HG03175 (cell line): ENCODE results near the gene RNPEPL1.
"Not testable (repeated sequence)": the region's sequence is repeated elsewhere in the genome, so short reads cannot be mapped to it uniquely, and the experiment has no call there.

ENCODE experiments used
- ATAC-seq: cut with Tn5 transposase; IDR thresholded peaks from one replicate; pipeline ENCODE4 v1.9.1; 2021; ENCODE audit warnings: mild to moderate bottlenecking, moderate library complexity; ENCODE audit not compliant: unreplicated experiment

The RNPEPL1 gene

DNA sequence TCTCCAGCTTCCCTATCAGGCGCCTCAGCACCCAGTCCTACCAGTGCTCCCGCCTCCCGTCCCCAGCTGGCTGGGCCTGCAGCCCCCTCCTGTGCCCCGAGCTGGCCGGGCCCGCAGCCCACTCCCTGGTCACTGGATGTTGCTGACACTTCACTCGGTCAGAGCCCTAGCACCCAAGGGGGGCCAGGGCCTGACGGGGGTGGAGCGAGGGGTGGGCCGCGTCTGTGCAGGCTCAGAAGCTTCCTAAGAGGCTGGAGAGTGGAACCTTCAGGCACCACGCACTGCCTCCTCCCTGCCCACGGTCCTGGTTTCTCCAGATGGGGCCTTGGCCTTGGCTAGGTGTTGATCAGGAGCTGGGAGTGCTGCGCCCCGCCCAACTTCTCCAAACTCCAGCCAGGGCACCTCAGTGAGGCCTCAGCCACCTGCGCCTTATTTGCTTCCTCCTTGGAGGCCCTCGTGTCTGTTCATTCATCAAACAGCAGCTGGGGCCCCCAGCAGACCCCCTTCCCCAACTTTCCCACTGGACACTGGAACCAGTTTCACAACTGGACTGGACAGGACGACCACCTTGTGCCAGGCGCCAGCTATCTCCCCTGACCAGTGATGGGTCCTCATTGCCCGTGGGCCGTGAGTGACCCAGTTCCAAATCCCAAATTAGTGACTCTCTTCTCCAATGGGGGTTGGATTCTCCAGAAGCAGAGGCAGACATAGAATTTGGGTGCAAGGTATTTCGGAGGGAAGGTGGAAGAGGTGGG is 35.0 kb downstream of the RNPEPL1 start:
- no peak for ATAC-seq

DNA sequence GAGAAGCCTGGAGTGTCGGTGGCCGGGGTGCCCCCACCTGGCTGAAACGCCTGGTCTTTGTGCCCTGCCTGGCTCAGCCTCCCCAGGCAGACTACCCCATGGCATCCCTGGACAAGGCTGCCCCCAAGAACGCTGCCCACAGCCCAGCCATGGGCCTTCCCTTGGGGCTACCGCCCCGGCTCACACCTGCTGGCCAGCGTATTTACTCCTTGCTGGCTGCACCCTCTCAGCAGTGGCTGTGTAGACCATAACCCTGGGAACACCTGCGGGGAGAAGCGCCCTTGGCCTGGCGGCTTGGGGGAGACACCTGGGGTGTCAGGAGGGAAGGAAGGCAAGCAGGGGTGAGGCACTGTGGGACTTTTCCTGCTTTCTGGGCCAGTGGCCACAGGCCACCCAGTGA is 35.6 kb downstream of the RNPEPL1 start:
- ATAC-seq = no peak

DNA sequence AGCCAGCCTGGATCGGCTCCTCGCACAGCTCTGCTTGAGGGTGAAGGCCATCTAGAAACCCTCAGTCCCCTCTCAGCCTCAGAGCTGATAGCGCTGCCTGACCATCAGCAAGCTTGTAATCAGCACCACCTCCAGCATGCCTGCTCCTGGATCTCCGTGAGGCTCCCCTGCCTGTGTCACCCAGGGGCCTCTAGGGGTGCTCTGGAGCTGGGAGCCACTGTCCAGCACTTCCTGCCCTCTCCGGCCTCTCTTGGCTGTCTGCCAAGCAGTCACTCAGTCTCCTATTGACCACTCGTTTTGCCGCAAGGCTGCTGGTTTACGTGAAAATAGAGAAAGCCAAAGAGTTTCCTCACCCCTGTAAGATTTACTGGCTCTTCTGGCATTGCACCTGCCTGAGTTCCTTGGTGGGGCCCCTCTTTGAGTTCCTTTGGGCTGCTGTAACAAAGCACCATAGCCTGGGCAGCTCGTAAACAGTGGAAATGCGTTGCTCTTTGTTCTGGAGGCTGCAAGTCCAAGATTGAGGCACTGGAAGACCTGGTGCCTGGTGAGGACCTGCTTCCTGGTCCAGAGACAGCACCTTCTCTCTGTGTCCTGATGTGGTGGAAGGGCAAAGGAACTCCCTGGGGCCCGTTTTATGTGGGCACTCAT is 36.1 kb downstream of the RNPEPL1 start:
- ATAC-seq = no peak

DNA sequence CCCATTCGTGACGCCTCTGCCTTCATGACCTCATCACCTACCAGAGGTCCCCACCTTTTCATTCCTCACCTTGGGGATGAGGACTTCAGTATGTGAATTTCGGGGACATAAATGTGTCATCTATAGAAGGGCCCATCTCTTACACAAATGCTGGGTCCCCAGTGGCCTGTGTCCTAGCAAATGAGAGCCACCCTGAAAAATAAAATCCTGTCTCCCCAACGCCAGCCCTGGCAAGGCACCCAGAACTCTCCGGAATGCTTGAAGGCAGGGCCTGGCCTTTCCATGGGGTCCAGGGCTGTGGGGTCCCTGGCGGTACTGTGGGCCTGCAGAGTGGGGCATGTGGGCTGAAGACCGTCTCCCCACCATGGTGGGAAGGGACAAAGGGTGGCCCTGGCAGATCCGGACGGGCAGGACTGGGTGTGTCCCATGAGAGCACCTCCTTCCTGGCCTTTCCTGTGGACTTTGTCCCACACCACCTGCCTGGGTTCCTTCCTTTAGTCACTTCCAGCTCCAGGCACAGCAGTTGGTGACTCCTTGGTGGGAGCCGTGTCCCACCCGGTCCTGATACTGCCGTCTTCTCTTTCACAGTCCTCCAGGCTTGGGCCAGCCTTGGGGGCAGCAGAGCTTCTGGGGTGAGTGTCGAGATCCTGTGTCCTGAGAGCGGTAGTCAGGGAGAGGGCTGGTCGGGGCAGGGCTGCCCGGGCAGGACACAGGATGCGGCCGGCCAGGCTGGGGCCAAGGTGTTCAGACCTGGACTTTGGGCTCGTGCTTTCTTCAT is 36.8 kb downstream of the RNPEPL1 start:
- no peak for ATAC-seq

DNA sequence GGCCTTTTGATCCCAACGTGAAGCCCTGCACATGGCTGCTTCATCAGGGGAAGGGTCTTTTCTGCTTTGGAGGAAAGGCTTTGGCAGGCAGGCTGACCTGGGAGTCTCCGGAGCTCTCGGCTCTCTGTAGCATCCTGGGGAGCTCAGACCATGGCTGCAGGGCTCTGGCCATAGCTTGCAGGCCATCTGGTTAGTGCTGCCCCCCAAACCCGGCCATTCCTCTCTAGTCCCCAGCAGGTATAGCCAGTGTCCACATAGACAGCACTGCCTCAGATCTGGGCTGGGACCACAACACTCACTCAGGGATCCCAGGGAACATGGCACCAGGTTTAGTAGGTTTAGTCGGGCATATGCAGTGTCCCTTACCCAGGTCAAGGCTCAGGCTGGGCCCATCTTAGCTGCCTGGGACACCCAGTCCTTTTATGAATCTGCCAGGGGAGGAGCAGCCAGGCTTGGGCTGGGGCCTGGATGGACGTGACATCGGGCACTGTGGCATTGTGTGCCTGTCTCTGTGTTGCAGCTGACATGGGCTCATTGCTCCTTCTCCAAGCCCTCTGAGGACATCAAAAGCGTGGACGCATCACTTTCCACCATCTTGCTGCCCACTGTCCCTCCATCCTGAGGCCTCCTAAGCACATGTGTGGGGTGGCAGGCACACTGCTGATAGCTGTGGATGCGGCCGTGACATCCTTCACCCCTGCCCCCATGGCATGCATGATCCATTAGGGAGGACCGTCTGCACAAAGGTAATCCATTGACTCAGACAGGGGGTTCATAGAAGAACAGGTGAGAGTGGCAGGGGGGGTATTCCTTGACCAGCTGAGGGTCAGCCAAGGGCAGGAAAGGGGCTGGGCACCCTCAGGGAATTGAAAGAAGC is 37.8 kb downstream of the RNPEPL1 start:
- ATAC-seq = no peak

DNA sequence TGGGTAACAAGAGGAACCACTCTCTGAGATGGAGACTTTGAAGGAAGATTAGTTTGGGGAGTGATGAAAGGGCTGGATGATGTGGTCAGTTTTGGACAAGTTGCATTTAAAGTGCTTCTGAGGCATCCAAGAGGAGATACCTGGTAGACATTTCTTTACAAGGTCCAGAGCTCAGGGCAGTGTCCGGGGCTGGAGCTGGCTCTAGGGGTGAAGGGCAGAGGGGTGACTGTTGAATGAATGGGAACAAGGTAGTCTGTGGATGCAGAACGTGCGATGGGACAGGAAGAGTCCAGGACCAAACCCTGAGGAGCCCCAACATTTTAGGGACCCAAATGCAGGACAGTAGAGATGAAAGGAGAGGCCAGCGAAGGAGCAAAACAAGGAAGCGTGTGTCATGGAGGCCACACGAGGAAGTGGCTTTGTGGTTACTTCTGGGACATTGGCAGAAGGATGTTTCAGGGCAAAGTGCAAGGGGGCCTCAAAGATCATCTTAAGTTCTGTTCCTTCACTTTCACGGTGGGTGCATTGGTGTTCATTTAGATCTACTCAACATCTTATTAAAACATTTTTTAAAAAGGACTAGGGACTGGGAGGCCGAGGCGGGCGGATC is 43.4 kb downstream of the RNPEPL1 start:
- ATAC-seq = no peak

DNA sequence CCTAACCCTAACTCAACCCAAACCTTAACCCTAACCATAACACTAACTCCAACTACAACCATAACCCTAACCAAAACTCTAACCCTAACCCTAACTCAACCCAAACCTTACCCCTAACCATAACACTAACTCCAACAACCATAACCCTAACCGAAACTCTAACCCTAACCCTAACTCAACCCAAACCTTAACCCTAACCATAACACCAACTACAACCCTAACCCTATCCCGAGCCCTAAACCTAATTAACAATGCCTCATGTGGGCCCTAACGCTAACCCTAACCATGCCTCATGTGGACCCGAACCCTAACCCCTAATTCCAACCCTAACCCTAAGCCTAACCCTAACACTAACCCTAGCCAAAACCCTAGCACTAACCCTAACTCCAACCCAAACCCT is 45.5 kb downstream of the RNPEPL1 start:
- ATAC-seq = no peak

DNA sequence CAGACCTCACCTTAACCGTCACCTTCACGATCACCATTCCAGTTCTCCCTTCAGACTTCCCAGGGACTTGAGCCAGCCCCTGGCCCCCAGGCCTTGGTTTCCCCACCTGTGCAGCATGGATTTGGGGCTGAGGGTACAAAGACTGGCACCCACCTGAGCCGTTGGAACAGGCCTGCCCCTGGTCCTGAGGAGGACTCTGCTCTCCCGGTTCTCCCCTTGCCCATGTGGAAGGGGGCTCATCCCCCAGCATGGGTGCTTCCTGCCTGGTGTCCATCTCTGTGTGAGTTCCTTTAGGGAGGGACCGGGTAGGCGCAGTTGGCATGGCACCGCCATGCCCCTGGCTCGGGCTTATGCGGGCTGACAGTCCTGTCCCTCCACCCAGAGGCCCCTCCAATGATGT is 46.1 kb downstream of the RNPEPL1 start:
- ATAC-seq = no peak

DNA sequence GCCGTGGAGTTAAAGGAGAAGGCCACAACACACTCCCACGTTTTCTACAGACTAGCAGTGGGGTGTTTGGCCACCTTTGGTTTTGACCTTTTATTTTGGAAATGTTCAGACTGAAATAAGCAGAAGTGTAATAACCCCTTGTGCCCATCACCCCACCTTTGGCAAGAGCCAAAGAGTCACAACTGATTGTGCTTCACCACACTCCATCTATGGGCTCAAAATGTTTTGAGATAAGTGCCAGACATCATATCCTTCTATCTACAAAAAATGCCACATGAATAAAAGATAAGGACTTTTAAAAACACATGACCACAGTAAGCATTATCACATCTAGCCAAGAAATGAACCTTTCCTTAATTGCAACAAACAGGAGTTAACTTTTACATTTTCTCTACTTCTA is 47.1 kb downstream of the RNPEPL1 start:
- ATAC-seq = no peak

DNA sequence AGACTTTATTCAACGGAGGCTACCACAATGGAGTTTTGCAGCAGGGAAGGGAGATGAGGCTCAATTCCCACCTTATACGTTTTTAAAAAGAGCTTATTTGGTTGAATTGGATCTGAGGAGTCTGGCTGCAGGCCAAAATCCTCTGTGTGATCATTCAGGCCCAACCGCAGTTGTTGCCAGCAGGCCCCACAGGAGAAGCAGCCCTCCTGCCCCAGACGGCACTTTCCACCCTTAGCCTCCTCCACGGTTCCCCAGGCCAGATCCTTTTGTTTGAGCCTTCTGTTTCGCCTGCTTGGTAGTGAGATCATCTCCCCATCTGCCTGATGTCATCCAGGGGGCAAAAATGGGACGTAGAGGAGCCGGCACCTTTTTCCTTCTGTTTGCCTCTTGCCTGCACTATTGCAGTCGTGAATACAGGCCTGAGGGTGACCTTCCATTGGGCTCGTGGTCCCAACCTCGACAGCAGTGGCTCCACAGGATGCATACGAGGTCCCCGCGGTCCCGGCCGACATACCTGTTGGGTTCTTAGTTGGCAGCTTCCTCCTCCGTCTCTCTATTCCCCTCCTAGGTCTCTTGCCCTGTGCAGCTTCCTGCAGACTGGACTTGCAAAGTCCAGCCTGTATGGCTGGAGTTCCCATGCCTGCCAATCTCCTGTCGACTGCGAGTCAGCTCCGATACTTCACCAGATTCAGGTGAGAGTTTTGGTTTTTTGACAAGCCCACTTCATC is 47.7 kb downstream of the RNPEPL1 start:
- ATAC-seq = no peak

DNA sequence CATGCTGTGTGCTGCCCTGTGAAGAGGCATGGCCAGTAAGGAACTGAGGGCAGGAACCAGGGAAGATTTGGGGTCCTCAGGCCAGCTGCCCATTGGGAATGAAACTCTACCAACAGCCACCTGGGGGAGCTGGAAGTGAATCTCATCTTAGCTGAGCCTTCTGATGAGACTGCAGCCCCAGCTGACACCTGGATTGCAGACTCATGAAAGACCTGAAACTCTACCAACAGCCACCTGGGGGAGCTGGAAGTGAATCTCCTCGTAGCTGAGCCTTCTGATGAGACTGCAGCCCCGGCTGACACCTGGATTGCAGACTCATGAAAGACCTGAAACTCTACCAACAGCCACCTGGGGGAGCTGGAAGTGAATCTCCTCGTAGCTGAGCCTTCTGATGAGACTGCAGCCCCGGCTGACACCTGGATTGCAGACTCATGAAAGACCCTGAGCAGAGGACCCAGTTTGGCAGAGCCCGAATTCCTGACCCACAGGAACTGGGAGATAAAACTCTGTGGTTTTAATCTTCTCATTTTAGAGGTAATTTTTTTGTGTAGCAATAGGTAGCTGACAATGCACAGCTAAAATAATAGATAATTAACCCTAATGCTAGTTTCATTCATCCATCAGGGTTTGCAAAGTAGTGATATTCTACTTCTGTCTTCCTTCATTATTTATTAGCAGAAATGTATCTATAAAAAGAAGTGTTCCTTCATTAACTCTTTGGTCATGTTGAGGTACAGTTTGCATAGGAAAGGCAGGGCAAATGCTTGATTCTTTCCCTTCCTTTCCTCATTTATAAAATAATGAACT is 48.8 kb downstream of the RNPEPL1 start:
- not testable (repeated sequence) for ATAC-seq

DNA sequence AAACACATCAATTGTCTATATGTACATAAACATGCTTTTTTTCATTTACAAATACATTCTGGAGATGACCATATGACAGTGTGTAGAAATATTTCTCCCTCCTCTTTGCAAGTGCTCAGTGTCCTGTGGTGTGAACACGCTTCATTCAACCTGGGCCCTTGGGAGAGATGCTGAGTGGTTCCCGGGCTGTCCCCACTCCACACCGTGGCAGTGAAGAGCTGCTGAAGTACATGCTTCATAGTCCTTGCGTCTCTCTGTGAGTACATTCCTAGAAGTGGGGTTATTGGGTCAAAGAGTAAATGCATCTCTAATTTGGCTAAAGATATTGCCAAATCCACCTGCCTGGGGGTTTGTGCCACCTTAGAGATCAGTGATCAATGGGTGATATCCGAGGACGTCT is 50.5 kb downstream of the RNPEPL1 start:
- no peak for ATAC-seq

DNA sequence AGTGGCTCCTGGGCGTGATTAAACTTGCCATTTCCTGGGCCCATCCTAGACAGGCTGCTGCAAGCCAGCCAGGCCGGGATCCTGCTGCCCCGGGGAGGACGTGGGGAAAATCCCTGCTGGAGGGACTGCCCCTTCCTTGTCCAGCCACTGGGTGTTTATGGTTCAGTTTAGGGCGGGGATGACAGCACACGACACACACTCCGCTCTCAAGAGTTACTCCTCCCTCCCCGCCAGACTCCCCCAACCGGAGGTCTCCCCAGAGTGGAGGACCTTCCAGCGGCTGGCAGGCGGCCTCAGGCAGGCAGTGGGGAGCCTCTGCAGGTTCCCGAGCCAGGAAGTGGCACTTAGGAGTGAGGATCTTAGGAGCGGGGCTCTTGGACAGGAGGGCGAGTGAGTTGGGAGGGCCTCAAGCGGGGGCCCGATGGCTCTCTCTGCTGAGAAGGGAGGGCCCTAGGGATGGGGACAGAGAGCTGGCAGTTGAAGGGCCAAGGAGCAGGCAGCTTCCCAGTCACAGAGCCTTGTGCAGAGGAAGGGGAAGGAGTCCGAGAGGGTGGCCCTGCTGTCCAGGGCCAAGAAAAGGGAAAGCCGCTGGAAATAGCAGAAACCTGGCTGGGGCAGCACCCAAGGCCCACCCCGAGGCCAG is 51.3 kb downstream of the RNPEPL1 start:
- no peak for ATAC-seq

DNA sequence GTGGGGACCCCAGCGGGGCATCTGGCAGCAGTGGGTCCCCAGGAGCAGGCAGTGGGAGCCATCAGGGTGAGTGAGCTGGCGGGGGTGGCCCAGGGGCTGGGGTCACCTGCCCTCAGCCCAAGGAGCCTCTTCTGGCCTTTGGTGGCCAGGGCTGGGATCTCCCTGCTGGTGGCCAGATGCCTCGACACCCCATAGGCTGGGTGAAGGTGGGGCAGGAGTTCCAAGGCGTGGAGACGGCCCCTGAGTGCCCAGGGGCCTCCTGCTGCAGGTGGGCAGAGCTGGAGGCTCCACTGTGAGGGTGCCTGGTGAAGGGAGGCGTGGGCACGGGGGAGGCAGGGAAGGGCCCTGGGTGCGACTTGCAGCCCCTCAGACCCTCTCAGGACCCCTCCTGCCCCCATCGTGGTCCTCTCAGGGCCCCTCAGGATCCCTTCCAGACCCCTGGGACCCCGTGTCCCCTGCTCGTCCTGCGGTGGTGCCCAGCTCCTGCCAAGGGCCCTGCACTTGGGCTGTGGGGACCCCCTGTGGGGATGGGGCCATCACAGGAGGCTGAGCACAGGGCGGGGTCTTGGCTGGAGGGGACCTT is 52.0 kb downstream of the RNPEPL1 start:
- no peak for ATAC-seq

DNA sequence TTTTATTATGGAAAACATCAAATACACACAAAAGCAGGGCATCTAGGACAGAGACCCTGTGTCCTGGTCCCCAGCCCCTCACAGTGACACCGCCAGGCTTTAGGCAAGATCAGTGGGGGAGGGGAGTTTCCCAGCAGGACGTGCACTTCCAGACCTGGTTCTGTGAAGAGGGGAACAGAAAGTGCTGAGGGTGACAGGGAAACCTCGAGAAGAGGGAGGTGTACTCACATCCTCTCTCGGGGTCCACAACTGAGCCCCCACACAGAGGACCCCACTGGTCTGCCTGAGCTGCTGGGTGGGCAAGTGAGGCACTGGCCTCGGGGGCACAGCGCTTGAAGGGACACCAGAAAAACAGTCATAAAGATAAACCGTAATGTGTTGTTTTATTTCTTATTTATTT is 52.6 kb downstream of the RNPEPL1 start:
- ATAC-seq = no peak

DNA sequence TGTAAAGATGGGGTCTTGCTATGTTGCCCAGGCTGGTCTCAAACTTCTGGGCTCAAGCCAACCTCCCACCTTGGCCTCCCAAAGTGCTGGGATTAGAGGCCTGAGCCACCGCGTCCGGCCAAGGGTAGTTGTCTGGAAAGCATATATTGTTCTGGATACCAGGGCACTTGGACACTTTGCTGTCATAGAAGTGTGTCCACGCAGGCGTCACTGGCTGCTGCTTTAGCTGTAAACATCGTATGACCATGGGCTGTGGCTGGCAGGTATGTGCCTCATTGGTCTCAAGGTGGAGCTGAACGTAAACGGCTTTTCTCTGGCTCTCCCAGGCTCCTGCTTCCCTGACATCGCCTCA is 53.8 kb downstream of the RNPEPL1 start:
- no peak for ATAC-seq

DNA sequence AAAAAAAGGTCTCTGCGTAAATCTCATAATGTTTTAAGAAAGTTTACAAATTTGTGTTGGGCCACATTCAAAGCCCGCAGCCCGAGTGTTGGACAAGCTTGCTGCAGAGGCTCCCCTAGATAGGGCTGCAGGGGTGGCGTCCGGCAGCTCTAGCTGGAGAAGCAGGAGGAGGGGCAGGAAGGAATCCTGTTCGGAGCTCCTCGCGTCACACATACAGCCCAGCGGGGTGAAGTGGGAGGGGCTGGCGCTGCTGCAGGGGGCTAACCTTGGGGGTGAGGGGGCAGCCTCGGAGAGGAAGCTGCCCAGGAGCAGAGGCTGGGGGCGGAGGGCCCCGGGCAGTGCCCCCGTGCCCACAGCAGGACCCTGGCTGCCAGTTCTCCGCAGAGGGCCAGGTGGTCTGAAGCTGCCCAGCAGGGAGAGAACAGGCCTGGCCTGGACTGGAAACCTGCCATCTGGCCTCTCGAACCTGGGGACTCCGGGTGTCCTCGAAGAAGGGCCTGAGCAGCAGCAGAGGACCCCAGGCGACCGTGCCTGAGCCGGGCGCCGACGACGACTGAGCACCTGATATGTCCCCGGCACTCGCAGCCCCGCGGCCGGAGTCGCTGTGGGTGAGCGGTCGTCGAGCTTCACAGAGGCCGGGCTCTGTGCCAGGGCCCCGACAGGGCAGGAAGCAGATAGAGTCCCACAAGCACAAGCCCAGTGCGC is 54.4 kb downstream of the RNPEPL1 start:
- no peak for ATAC-seq

DNA sequence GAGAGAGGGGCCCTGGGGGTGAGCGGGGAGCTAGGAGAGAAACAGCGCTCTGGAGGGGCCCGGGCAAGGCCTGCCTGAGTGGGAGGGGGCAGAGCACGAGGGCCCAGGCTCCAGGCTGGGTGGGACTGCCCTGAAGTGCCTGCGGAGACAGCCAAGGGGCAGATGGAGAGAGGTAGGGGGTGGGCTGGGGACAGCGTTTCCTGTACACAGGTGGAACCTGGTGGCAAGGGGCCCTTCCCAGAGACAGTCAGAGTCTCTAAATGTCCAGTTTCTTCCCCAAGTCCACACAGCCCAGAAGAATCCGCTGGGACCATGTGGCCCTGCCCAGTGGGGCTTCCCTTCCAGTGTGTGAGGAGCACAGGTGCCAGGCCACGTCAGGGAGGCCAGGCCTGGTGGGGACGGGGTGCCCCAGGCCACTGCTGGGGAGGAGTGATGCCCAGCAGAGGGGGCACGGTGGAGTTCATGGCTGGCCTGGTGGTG is 55.3 kb downstream of the RNPEPL1 start:
- no peak for ATAC-seq
